Esophagus squamous epithelium (tissue), 5 donors: Measurements from ENCODE around the gene MRPS15. TPM values are rescaled to one million over a fixed set of nuclear protein-coding genes. Genes with fewer than 3 reads are reported as not detected.

Source experiments
- DNase-seq: peaks from one replicate; lab custom pipeline; 2025; lab: John Stamatoyannopoulos, UW
- H3K27ac ChIP-seq, 4 donors: fragments of 200-600 bp; sonication (generic); one replicate each; pipeline ENCODE4 v1.5.1; 2016 to 2019; ENCODE audit warnings: mild to moderate bottlenecking in 1 of 4
- H3K27me3 ChIP-seq, 4 donors: fragments of 200-600 bp; sonication (generic); 1 replicate in 3 of 4; 2 replicates in 1 of 4; pipeline versions ENCODE4 v1.5.1 to v1.6.0; 2017 to 2021; ENCODE audit warnings: antibody characterized with exemption in 1 of 4
- H3K36me3 ChIP-seq, 3 donors: fragments of 200-600 bp; sonication (generic); one replicate each; pipeline ENCODE4 v1.5.1; 2016 to 2019
- H3K4me1 ChIP-seq, 3 donors: fragments of 200-600 bp; sonication (generic); one replicate each; pipeline ENCODE4 v1.5.1; 2017 to 2019
- H3K4me3 ChIP-seq, 4 donors: fragments of 200-600 bp; sonication (generic); 1 replicate in 3 of 4; 2 replicates in 1 of 4; pipeline ENCODE4 v1.5.1; 2016 to 2019; ENCODE audit warnings: mild to moderate bottlenecking in 2 of 4, moderate library complexity in 1 of 4
- H3K9me3 ChIP-seq, 3 donors: fragments of 200-600 bp; sonication (generic); one replicate each; pipeline ENCODE4 v1.5.1; 2016 to 2019
- CTCF ChIP-seq, 6 experiments: fragments of 450-650 bp in 4 of 6; fragments of 200-600 bp in 2 of 6; sonication (generic) in 2 of 6; IDR thresholded peaks; one replicate each; pipeline ENCODE4 v1.5.1; 2016 to 2019; ENCODE audit warnings: antibody characterized with exemption in 6 of 6, mild to moderate bottlenecking in 4 of 6, moderate library complexity in 4 of 6
- POLR2A ChIP-seq, 4 donors: fragments of 450-650 bp; IDR thresholded peaks; one replicate each; pipeline ENCODE4 v1.6.1; 2017; ENCODE audit warnings: antibody characterized with exemption in 4 of 4, mild to moderate bottlenecking in 4 of 4, moderate library complexity in 3 of 4
- WGBS, 2 donors: methylation state at CpG; one replicate each; pipeline ENCODE4 v1.1.5; 2018; 5-methylcytosine and 5-hydroxymethylcytosine counted together
- intact Hi-C: fragments of 100-400 bp; cut with DNase I; formaldehyde crosslinking; loops from one replicate; pipeline ENCODE4 v1.15.0; 2022
- total RNA-seq, 4 donors: library from RNA; depleted of rRNA; stranded (reverse); fragments of >200 nt; gene quantifications; one replicate each; pipeline ENCODE4 v1.1.0, GENCODE V29; 2016
- donor health status: DM: yes; HTN: yes; CAD: no.

The MRPS15 gene
- total RNA-seq, 4 donors from 2014 or later, result 49.1 to 96.4 (median 74.0) TPM

GRCh38 chr1:36446271-36446670 is 17.9 kb downstream of the MRPS15 start:
- no peaks in the 10 kb centered on the region for H3K27me3 ChIP-seq
- no peak for TF ChIP-seq POLR2A (IDR thresholded peaks at IDR 0.05)
- no peak for TF ChIP-seq CTCF (IDR thresholded peaks at IDR 0.05)
- WGBS, 2 donors, result 66 to 79% methylated on average over 6 to 8 of the region's 8 CpGs
- peaks cover 0 to 28% (median 21%) of the 10 kb centered on the region in 3 donors for H3K4me1 ChIP-seq
- H3K4me3 ChIP-seq, result no peak overlapping the region
- no peaks in the 10 kb centered on the region for H3K9me3 ChIP-seq
- no peaks in the 10 kb centered on the region for H3K36me3 ChIP-seq
- DNase-seq, result no peak
- intact Hi-C loops, result no loop called here
- no peak overlapping the region for H3K27ac ChIP-seq

GRCh38 chr1:36443297-36443696 is 20.9 kb downstream of the MRPS15 start:
- H3K9me3 ChIP-seq, result no peaks in the 10 kb centered on the region
- no peak overlapping the region for H3K27ac ChIP-seq
- H3K4me3 ChIP-seq, result no peak overlapping the region
- no peaks in the 10 kb centered on the region for H3K27me3 ChIP-seq
- TF ChIP-seq CTCF (IDR thresholded peaks at IDR 0.05) (no peak), POLR2A (IDR thresholded peaks at IDR 0.05) (no peak)
- peaks cover 0 to 8% (median 0%) of the 10 kb centered on the region in 3 donors for H3K36me3 ChIP-seq
- H3K4me1 ChIP-seq, result peaks cover 0 to 2% (median 1%) of the 10 kb centered on the region in 3 donors
- WGBS, 2 donors, result 56 to 66% methylated on average over 2 of the region's 2 CpGs
- intact Hi-C loops, result no loop called here
- no peak for DNase-seq

GRCh38 chr1:36442337-36442736 is 21.8 kb downstream of the MRPS15 start:
- H3K9me3 ChIP-seq, result no peaks in the 10 kb centered on the region
- no peak for DNase-seq
- no peak overlapping the region for H3K4me3 ChIP-seq
- intact Hi-C loops, result no loop called here
- peaks cover 0 to 5% (median under 1%) of the 10 kb centered on the region in 3 donors for H3K4me1 ChIP-seq
- no peak for TF ChIP-seq CTCF (IDR thresholded peaks at IDR 0.05)
- H3K36me3 ChIP-seq, result peaks cover 0 to 18% (median 0%) of the 10 kb centered on the region in 3 donors
- no peak overlapping the region for H3K27ac ChIP-seq
- H3K27me3 ChIP-seq, result no peaks in the 10 kb centered on the region
- WGBS, 2 donors, result 73 to 86% methylated on average over 3 of the region's 3 CpGs

GRCh38 chr1:36440646-36441045 is 23.5 kb downstream of the MRPS15 start:
- Histone ChIP-seq H3K4me1 (peaks cover 0 to 16% (median 2%) of the 10 kb centered on the region in 3 donors), H3K4me3 (no peak overlapping the region), H3K27ac (no peak overlapping the region), H3K27me3 (no peaks in the 10 kb centered on the region), H3K36me3 (peaks cover 0 to 19% (median 0%) of the 10 kb centered on the region in 3 donors), H3K9me3 (no peaks in the 10 kb centered on the region)
- DNase-seq, result no peak
- intact Hi-C loops, result no loop called here
- 80 to 88% methylated on average over 3 of the region's 3 CpGs for WGBS, 2 donors
- TF ChIP-seq POLR2A (IDR thresholded peaks at IDR 0.05) (no peak), CTCF (IDR thresholded peaks at IDR 0.05) (no peak)

GRCh38 chr1:36440044-36440443 is 24.1 kb downstream of the MRPS15 start:
- DNase-seq, result no peak
- H3K4me3 ChIP-seq, result no peak overlapping the region
- no peak overlapping the region for H3K27ac ChIP-seq
- no peaks in the 10 kb centered on the region for H3K9me3 ChIP-seq
- peaks cover 0 to 19% (median 0%) of the 10 kb centered on the region in 3 donors for H3K36me3 ChIP-seq
- 69 to 87% methylated on average over 3 of the region's 3 CpGs for WGBS, 2 donors
- intact Hi-C loops, result no loop called here
- H3K27me3 ChIP-seq, result no peaks in the 10 kb centered on the region
- peaks cover 0 to 16% (median 2%) of the 10 kb centered on the region in 3 donors for H3K4me1 ChIP-seq
- TF ChIP-seq POLR2A (IDR thresholded peaks at IDR 0.05) (no peak), CTCF (IDR thresholded peaks at IDR 0.05) (no peak)
